Gastroesophageal sphincter (tissue), 4 donors: ENCODE measurements around the gene RANBP1. TPM values are rescaled to one million over a fixed set of nuclear protein-coding genes. Genes with fewer than 3 reads are reported as not detected.

Source experiments
- ATAC-seq: fragments of 150-250 bp; one replicate; pipeline ENCODE4 v1.9.1; 2016; ENCODE audit warnings: mild to moderate bottlenecking, moderate library complexity
- H3K27ac ChIP-seq, 4 donors: fragments of 200-600 bp; sonication (generic) in 3 of 4; 1 replicate in 3 of 4; 2 replicates in 1 of 4; pipeline ENCODE4 v1.5.1; 2016 to 2019
- H3K27me3 ChIP-seq: fragments of 200-600 bp; sonication (generic); one replicate; pipeline ENCODE4 v1.5.1; 2019
- H3K36me3 ChIP-seq, 2 donors: fragments of 200-600 bp; sonication (generic); one replicate each; pipeline ENCODE4 v1.5.1; 2019; ENCODE audit warnings: control low read depth in 1 of 2
- H3K4me1 ChIP-seq, 3 donors: fragments of 200-600 bp; sonication (generic); 1 replicate in 2 of 3; 2 replicates in 1 of 3; pipeline ENCODE4 v1.5.1; 2016 to 2019; ENCODE audit warnings: control low read depth in 2 of 3
- H3K4me3 ChIP-seq, 2 donors: fragments of 200-600 bp; sonication (generic); one replicate each; pipeline ENCODE4 v1.5.1; 2019; ENCODE audit warnings: mild to moderate bottlenecking in 1 of 2, moderate library complexity in 1 of 2
- H3K9me3 ChIP-seq, 3 donors: fragments of 200-600 bp; sonication (generic); one replicate each; pipeline ENCODE4 v1.5.1; 2017 to 2019; ENCODE audit warnings: control low read depth in 2 of 3
- CTCF ChIP-seq, 4 experiments: fragments of 200-600 bp in 2 of 4; fragments of 450-650 bp in 2 of 4; sonication (generic) in 1 of 4; IDR thresholded peaks; one replicate each; pipeline ENCODE4 v1.5.1; 2017 to 2019; ENCODE audit warnings: antibody characterized with exemption in 4 of 4, mild to moderate bottlenecking in 2 of 4, moderate library complexity in 2 of 4
- EP300 ChIP-seq: sonication (generic); formaldehyde crosslinking; IDR thresholded peaks from one replicate; pipeline ENCODE4 v1.6.1; 2017; ENCODE audit warnings: antibody characterized with exemption, mild to moderate bottlenecking
- POLR2A ChIP-seq, 2 donors: fragments of 450-650 bp; IDR thresholded peaks; one replicate each; pipeline ENCODE4 v1.6.1; 2017; ENCODE audit warnings: antibody characterized with exemption in 2 of 2, mild to moderate bottlenecking in 2 of 2, moderate library complexity in 1 of 2
- POLR2AphosphoS5 ChIP-seq: sonication (generic); formaldehyde crosslinking; IDR thresholded peaks from one replicate; pipeline ENCODE4 v1.6.1; 2017; ENCODE audit warnings: antibody characterized with exemption
- WGBS, 2 donors: methylation state at CpG; one replicate each; pipeline ENCODE4 v1.1.5; 2018; ENCODE audit warnings: low coverage in 1 of 2; 5-methylcytosine and 5-hydroxymethylcytosine counted together
- total RNA-seq, 4 donors: library from RNA; depleted of rRNA; stranded (reverse); fragments of >200 nt; gene quantifications; one replicate each; pipeline ENCODE4 v1.1.0, GENCODE V29; 2016

The RANBP1 gene
- total RNA-seq, 4 donors from 2014 or later, result 115 to 162 (median 158) TPM

- Histone ChIP-seq H3K9me3 (no peaks in the 10 kb centered on the region), H3K4me3 (no peak overlapping the region), H3K27me3 (peaks cover 15% of the 10 kb centered on the region), H3K4me1 (no peaks in the 10 kb centered on the region), H3K27ac (no peak overlapping the region), H3K36me3 (no peaks in the 10 kb centered on the region)
- ATAC-seq, result no peak
- TF ChIP-seq POLR2AphosphoS5, result no peak
- no peak for TF ChIP-seq CTCF (IDR thresholded peaks at IDR 0.05)
- WGBS, 2 donors, result 82 to 93% methylated on average over 2 to 3 of the region's 10 CpGs
These were observed 56.3 kb downstream of the RANBP1 start for GRCh38 chr22:20172141-20172613.

- H3K27me3 ChIP-seq, result peaks cover 8% of the 10 kb centered on the region
- ATAC-seq, result no peak
- no CpG with 5 or more reads among the region's 11 CpGs for whole genome bisulfite sequencing, 2 donors
- H3K27ac ChIP-seq, result no peak overlapping the region
- no peaks in the 10 kb centered on the region for H3K4me1 ChIP-seq
- no peaks in the 10 kb centered on the region for H3K36me3 ChIP-seq
- no peak for TF ChIP-seq CTCF (IDR thresholded peaks at IDR 0.05)
- TF ChIP-seq EP300, result no peak
- TF ChIP-seq POLR2AphosphoS5, result no peak
- no peak for TF ChIP-seq POLR2A (IDR thresholded peaks at IDR 0.05)
- H3K4me3 ChIP-seq, result no peak overlapping the region
- H3K9me3 ChIP-seq, result no peaks in the 10 kb centered on the region
These were observed 57.3 kb downstream of the RANBP1 start for GRCh38 chr22:20173246-20173645.

- no peak overlapping the region for H3K27ac ChIP-seq
- no peaks in the 10 kb centered on the region for H3K36me3 ChIP-seq
- no peaks in the 10 kb centered on the region for H3K4me1 ChIP-seq
- no peaks in the 10 kb centered on the region for H3K9me3 ChIP-seq
- 55% methylated on average over 2 of the region's 10 CpGs; no CpG with 5 or more reads in 1 of the 2 donors for WGBS, 2 donors
- TF ChIP-seq EP300, result no peak
- no peak for TF ChIP-seq POLR2AphosphoS5
- TF ChIP-seq CTCF (IDR thresholded peaks at IDR 0.05), result no peak
- TF ChIP-seq POLR2A (IDR thresholded peaks at IDR 0.05), result no peak
- ATAC-seq, result no peak
- no peak overlapping the region for H3K4me3 ChIP-seq
- H3K27me3 ChIP-seq, result peaks cover 3% of the 10 kb centered on the region
These were observed 57.9 kb downstream of the RANBP1 start for GRCh38 chr22:20173772-20174171.

- Histone ChIP-seq H3K27ac (no peak overlapping the region), H3K4me3 (no peak overlapping the region), H3K36me3 (no peaks in the 10 kb centered on the region), H3K27me3 (peaks cover 1% of the 10 kb centered on the region), H3K9me3 (no peaks in the 10 kb centered on the region), H3K4me1 (no peaks in the 10 kb centered on the region)
- ATAC-seq, result no peak
- TF ChIP-seq CTCF (IDR thresholded peaks at IDR 0.05) (peak in 1 of 4 experiments; percentile 29), POLR2A (IDR thresholded peaks at IDR 0.05) (no peak)
- 0 to 63% methylated on average over 1 to 4 of the region's 19 CpGs for WGBS, 2 donors
These were observed 59.1 kb downstream of the RANBP1 start for GRCh38 chr22:20174785-20175596.

- no peak overlapping the region for H3K27ac ChIP-seq
- ATAC-seq, result no peak
- WGBS, 2 donors, result 73 to 91% methylated on average over 4 to 9 of the region's 12 CpGs
- H3K4me3 ChIP-seq, result no peak overlapping the region
- TF ChIP-seq POLR2A (IDR thresholded peaks at IDR 0.05) (no peak), POLR2AphosphoS5 (no peak), CTCF (IDR thresholded peaks at IDR 0.05) (no peak), EP300 (no peak)
- H3K36me3 ChIP-seq, result no peaks in the 10 kb centered on the region
- no peaks in the 10 kb centered on the region for H3K4me1 ChIP-seq
- no peaks in the 10 kb centered on the region for H3K9me3 ChIP-seq
- H3K27me3 ChIP-seq, result peaks cover 3% of the 10 kb centered on the region
These were observed 59.6 kb downstream of the RANBP1 start for GRCh38 chr22:20175597-20175900.
